HEK293 (cell line): ENCODE results near the gene HOXC11.

Experiments
- GLIS1 ChIP-seq: fragments of 450-650 bp; formaldehyde crosslinking; IDR thresholded peaks from 2 replicates; pipeline ENCODE4 v1.5.1; 2016; ENCODE audit warnings: missing biosample characterization, missing genetic modification characterization
- KLF10 ChIP-seq: fragments of 450-650 bp; IDR thresholded peaks from 2 replicates; pipeline ENCODE4 v1.5.1; 2018; ENCODE audit warnings: missing biosample characterization, mild to moderate bottlenecking, missing genetic modification characterization
- KLF9 ChIP-seq: fragments of 450-650 bp; formaldehyde crosslinking; IDR thresholded peaks from 2 replicates; pipeline ENCODE4 v1.5.1; 2016; ENCODE audit warnings: missing biosample characterization, missing genetic modification characterization, low read depth
- PRDM10 ChIP-seq: fragments of 450-650 bp; formaldehyde crosslinking; IDR thresholded peaks from 2 replicates; pipeline ENCODE4 v1.5.1; 2016; ENCODE audit warnings: missing biosample characterization, missing genetic modification characterization
- RBAK ChIP-seq: fragments of 450-650 bp; formaldehyde crosslinking; IDR thresholded peaks from 2 replicates; pipeline ENCODE4 v1.5.1; 2016; ENCODE audit warnings: missing biosample characterization, missing genetic modification characterization
- SCRT1 ChIP-seq: fragments of 450-650 bp; formaldehyde crosslinking; IDR thresholded peaks from 2 replicates; pipeline ENCODE4 v1.5.1; 2016; ENCODE audit warnings: missing biosample characterization, missing genetic modification characterization, borderline replicate concordance
- SCRT2 ChIP-seq: fragments of 450-650 bp; formaldehyde crosslinking; IDR thresholded peaks from 2 replicates; pipeline ENCODE4 v1.5.1; 2016; ENCODE audit warnings: missing biosample characterization, missing genetic modification characterization
- SP2 ChIP-seq: fragments of 450-650 bp; formaldehyde crosslinking; IDR thresholded peaks from 2 replicates; pipeline ENCODE4 v1.5.1; 2016; ENCODE audit warnings: missing biosample characterization, missing genetic modification characterization
- ZNF214 ChIP-seq: fragments of 450-650 bp; formaldehyde crosslinking; IDR thresholded peaks from 2 replicates; pipeline ENCODE4 v1.5.1; 2017; ENCODE audit warnings: missing biosample characterization, mild to moderate bottlenecking, missing genetic modification characterization, borderline replicate concordance
- ZNF248 ChIP-seq: fragments of 450-650 bp; formaldehyde crosslinking; IDR thresholded peaks from 2 replicates; pipeline ENCODE4 v1.5.1; 2017; ENCODE audit warnings: missing biosample characterization, missing genetic modification characterization
- ZNF266 ChIP-seq: fragments of 450-650 bp; formaldehyde crosslinking; IDR thresholded peaks from 2 replicates; pipeline ENCODE4 v1.5.1; 2016; ENCODE audit warnings: missing biosample characterization, missing genetic modification characterization, low read depth
- ZNF341 ChIP-seq: fragments of 450-650 bp; formaldehyde crosslinking; IDR thresholded peaks from 2 replicates; pipeline ENCODE4; 2016; ENCODE audit warnings: low read depth, missing biosample characterization, missing genetic modification characterization
- ZNF362 ChIP-seq: fragments of 450-650 bp; formaldehyde crosslinking; IDR thresholded peaks from 2 replicates; pipeline ENCODE4 v1.5.1; 2016; ENCODE audit warnings: missing biosample characterization, missing genetic modification characterization
- ZNF423 ChIP-seq: fragments of 450-650 bp; formaldehyde crosslinking; IDR thresholded peaks from 2 replicates; pipeline ENCODE4 v1.5.1; 2016; ENCODE audit warnings: missing biosample characterization, missing genetic modification characterization
- ZNF473 ChIP-seq: fragments of 450-650 bp; formaldehyde crosslinking; IDR thresholded peaks from 2 replicates; pipeline ENCODE4 v1.5.1; 2017; ENCODE audit warnings: missing biosample characterization, missing genetic modification characterization
- ZNF529 ChIP-seq: fragments of 450-650 bp; formaldehyde crosslinking; IDR thresholded peaks from 2 replicates; pipeline ENCODE4 v1.5.1; 2017; ENCODE audit warnings: missing genetic modification characterization, missing biosample characterization; ENCODE audit not compliant: insufficient replicate concordance
- ZNF692 ChIP-seq: fragments of 450-650 bp; formaldehyde crosslinking; IDR thresholded peaks from 2 replicates; pipeline ENCODE4 v1.5.1; 2016; ENCODE audit warnings: missing biosample characterization, missing genetic modification characterization
- ZNF704 ChIP-seq: fragments of 450-650 bp; formaldehyde crosslinking; IDR thresholded peaks from 2 replicates; pipeline ENCODE4 v1.5.1; 2016; ENCODE audit warnings: missing biosample characterization, missing genetic modification characterization
- ZNF707 ChIP-seq: fragments of 450-650 bp; formaldehyde crosslinking; IDR thresholded peaks from 2 replicates; pipeline ENCODE4 v1.5.1; 2016; ENCODE audit warnings: missing biosample characterization, missing genetic modification characterization
- ZNF768 ChIP-seq: fragments of 450-650 bp; formaldehyde crosslinking; IDR thresholded peaks from 2 replicates; pipeline ENCODE4 v1.5.1; 2018; ENCODE audit warnings: missing biosample characterization, mild to moderate bottlenecking, missing genetic modification characterization
- ZNF791 ChIP-seq: fragments of 450-650 bp; formaldehyde crosslinking; IDR thresholded peaks from 2 replicates; pipeline ENCODE4 v1.5.1; 2016; ENCODE audit warnings: missing biosample characterization, missing genetic modification characterization
- ZNF837 ChIP-seq: fragments of 450-650 bp; formaldehyde crosslinking; IDR thresholded peaks from 2 replicates; pipeline ENCODE4 v1.5.1; 2016; ENCODE audit warnings: missing biosample characterization, missing genetic modification characterization
- ZSCAN30 ChIP-seq: fragments of 450-650 bp; IDR thresholded peaks from 2 replicates; pipeline ENCODE4 v1.5.1; 2018; ENCODE audit warnings: missing biosample characterization, mild to moderate bottlenecking, missing genetic modification characterization, moderate library complexity
- ZSCAN4 ChIP-seq: fragments of 450-650 bp; formaldehyde crosslinking; IDR thresholded peaks from 2 replicates; pipeline ENCODE4 v1.5.1; 2017; ENCODE audit warnings: missing biosample characterization, missing genetic modification characterization
- TF ChIP-seq, protein P1 (sequence below): fragments of 450-650 bp; formaldehyde crosslinking; IDR thresholded peaks from 2 replicates; pipeline ENCODE4 v1.5.1; 2016; ENCODE audit warnings: missing biosample characterization, missing genetic modification characterization
- TF ChIP-seq, protein P2 (sequence below): IDR thresholded peaks from 2 replicates; pipeline ENCODE4 v1.6.1; 2011; ENCODE audit warnings: mild to moderate bottlenecking, low read depth, low read length, borderline replicate concordance
- TF ChIP-seq, protein P3 (sequence below): fragments of 450-650 bp; formaldehyde crosslinking; IDR thresholded peaks from 2 replicates; pipeline ENCODE4 v1.5.1; 2016; ENCODE audit warnings: missing biosample characterization, missing genetic modification characterization

The HOXC11 gene

GRCh38 chr12:54001283-54002187 lies 28.6 kb downstream of the HOXC11 start (continued):
- TF ChIP-seq, protein P1, sequence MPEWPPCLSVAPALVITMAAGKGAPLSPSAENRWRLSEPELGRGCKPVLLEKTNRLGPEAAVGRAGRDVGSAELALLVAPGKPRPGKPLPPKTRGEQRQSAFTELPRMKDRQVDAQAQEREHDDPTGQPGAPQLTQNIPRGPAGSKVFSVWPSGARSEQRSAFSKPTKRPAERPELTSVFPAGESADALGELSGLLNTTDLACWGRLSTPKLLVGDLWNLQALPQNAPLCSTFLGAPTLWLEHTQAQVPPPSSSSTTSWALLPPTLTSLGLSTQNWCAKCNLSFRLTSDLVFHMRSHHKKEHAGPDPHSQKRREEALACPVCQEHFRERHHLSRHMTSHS (tag by site-specific recombination), result no peak
- TF ChIP-seq ZNF423 (tag by site-specific recombination) (peak; percentile 71), ZNF791 (tag by site-specific recombination) (no peak), ZNF707 (tag by site-specific recombination) (no peak), ZNF266 (tag by site-specific recombination) (no peak), GLIS1 (tag by site-specific recombination) (peak; percentile 85), ZNF768 (no peak), ZSCAN4 (tag by site-specific recombination) (peak; percentile 68; the same call in 1 of the 2 replicates), RBAK (tag by site-specific recombination) (no peak), ZNF837 (tag by site-specific recombination) (no peak), ZNF692 (tag by site-specific recombination) (no peak), ZNF248 (no peak), ZNF362 (tag by site-specific recombination) (no peak), ZNF529 (tag by site-specific recombination) (no peak), ZNF473 (tag by site-specific recombination) (no peak), ZSCAN30 (tag by site-specific recombination) (0 out of 2 replicates have a peak, but pooled peaks have one; percentile 16), ZNF341 (tag by site-specific recombination) (peak; percentile 57), SP2 (tag by site-specific recombination) (no peak), ZNF214 (tag by site-specific recombination) (no peak), ZNF704 (tag by site-specific recombination) (no peak), KLF10 (tag by site-specific recombination) (no peak), PRDM10 (tag by site-specific recombination) (no peak), SCRT2 (tag by site-specific recombination) (no peak), KLF9 (tag by site-specific recombination) (peak; percentile 12; the same call in 1 of the 2 replicates), SCRT1 (tag by site-specific recombination) (no peak)
- TF ChIP-seq, protein P2, sequence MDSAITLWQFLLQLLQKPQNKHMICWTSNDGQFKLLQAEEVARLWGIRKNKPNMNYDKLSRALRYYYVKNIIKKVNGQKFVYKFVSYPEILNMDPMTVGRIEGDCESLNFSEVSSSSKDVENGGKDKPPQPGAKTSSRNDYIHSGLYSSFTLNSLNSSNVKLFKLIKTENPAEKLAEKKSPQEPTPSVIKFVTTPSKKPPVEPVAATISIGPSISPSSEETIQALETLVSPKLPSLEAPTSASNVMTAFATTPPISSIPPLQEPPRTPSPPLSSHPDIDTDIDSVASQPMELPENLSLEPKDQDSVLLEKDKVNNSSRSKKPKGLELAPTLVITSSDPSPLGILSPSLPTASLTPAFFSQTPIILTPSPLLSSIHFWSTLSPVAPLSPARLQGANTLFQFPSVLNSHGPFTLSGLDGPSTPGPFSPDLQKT, result no peak
- TF ChIP-seq, protein P3, sequence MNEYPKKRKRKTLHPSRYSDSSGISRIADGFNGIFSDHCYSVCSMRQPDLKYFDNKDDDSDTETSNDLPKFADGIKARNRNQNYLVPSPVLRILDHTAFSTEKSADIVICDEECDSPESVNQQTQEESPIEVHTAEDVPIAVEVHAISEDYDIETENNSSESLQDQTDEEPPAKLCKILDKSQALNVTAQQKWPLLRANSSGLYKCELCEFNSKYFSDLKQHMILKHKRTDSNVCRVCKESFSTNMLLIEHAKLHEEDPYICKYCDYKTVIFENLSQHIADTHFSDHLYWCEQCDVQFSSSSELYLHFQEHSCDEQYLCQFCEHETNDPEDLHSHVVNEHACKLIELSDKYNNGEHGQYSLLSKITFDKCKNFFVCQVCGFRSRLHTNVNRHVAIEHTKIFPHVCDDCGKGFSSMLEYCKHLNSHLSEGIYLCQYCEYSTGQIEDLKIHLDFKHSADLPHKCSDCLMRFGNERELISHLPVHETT, result no peak
